ENCODE results near the gene GREM1. TPM values are rescaled to one million over a fixed set of nuclear protein-coding genes. Genes with fewer than 3 reads are reported as not detected.

Gene GREM1
- total RNA-seq, 2 donors from 2014 or later: 0.62 to 2.7 TPM

- no peaks in the 10 kb centered on the region for H3K9me3 Mint-ChIP-seq
- DNase-seq: no peak
- H3K4me3 ChIP-seq (ENCODE audit: low read length): no peak overlapping the region
- H3K27me3 ChIP-seq (ENCODE audit: control insufficient read depth, insufficient read depth, low read length, poor library complexity, severe bottlenecking): no peaks in the 10 kb centered on the region
- no peak overlapping the region for H3K27ac ChIP-seq (ENCODE audit: low read depth, low read length)
- 80 to 89% methylated on average over 1 to 2 of the region's 3 CpGs for WGBS, 2 experiments (ENCODE audit: insufficient coverage in 1 of 2, insufficient read length in 1 of 2)
- H3K36me3 Mint-ChIP-seq (ENCODE audit: low read depth): no peaks in the 10 kb centered on the region
- no peaks in the 10 kb centered on the region for H3K36me3 ChIP-seq (ENCODE audit: control insufficient read depth, insufficient read depth, low read length)
- TF ChIP-seq CTCF (conservative IDR thresholded peaks at IDR 0.05): no peak
- H3K4me3 Mint-ChIP-seq: no peak overlapping the region
- no peak overlapping the region for H3K27ac Mint-ChIP-seq
- peaks cover 25% of the 10 kb centered on the region for H3K4me1 Mint-ChIP-seq
- peaks cover 3% of the 10 kb centered on the region for H3K4me1 ChIP-seq (ENCODE audit: control insufficient read depth, insufficient read depth, low read length)
- H3K27me3 Mint-ChIP-seq (ENCODE audit: insufficient read depth): peaks cover 30% of the 10 kb centered on the region
- no peaks in the 10 kb centered on the region for H3K9me3 ChIP-seq (ENCODE audit: control insufficient read depth, low read length)
- H3K9ac ChIP-seq (ENCODE audit: extremely low read depth, low read length, poor library complexity, severe bottlenecking): no peak overlapping the region
Measured at GRCh38 chr15:32670623-32671022, 47.2 kb upstream of the GREM1 start.

- H3K27ac ChIP-seq (ENCODE audit: low read depth, low read length): no peak overlapping the region
- no peak for DNase-seq
- no peaks in the 10 kb centered on the region for H3K36me3 ChIP-seq (ENCODE audit: control insufficient read depth, insufficient read depth, low read length)
- WGBS, 2 experiments (ENCODE audit: insufficient coverage in 1 of 2, insufficient read length in 1 of 2): 94 to 98% methylated on average over 24 to 29 of the region's 29 CpGs
- Mint-ChIP-seq H3K9me3 (no peaks in the 10 kb centered on the region), H3K27me3 (ENCODE audit: insufficient read depth) (peaks cover 26% of the 10 kb centered on the region), H3K4me1 (peaks cover 25% of the 10 kb centered on the region), H3K4me3 (no peak overlapping the region), H3K27ac (no peak overlapping the region), H3K36me3 (ENCODE audit: low read depth) (no peaks in the 10 kb centered on the region)
- no peak for TF ChIP-seq CTCF (conservative IDR thresholded peaks at IDR 0.05)
- no peak overlapping the region for H3K9ac ChIP-seq (ENCODE audit: extremely low read depth, low read length, poor library complexity, severe bottlenecking)
- H3K4me1 ChIP-seq (ENCODE audit: control insufficient read depth, insufficient read depth, low read length): peaks cover 3% of the 10 kb centered on the region
- no peaks in the 10 kb centered on the region for H3K27me3 ChIP-seq (ENCODE audit: control insufficient read depth, insufficient read depth, low read length, poor library complexity, severe bottlenecking)
- no peak overlapping the region for H3K4me3 ChIP-seq (ENCODE audit: low read length)
- no peaks in the 10 kb centered on the region for H3K9me3 ChIP-seq (ENCODE audit: control insufficient read depth, low read length)
Measured at GRCh38 chr15:32671339-32672325, 46.2 kb upstream of the GREM1 start.

GRCh38 chr15:32674681-32675080 lies 43.1 kb upstream of the GREM1 start:
- Mint-ChIP-seq H3K27ac (no peak overlapping the region), H3K36me3 (ENCODE audit: low read depth) (no peaks in the 10 kb centered on the region), H3K4me1 (peaks cover 18% of the 10 kb centered on the region), H3K4me3 (no peak overlapping the region), H3K9me3 (no peaks in the 10 kb centered on the region), H3K27me3 (ENCODE audit: insufficient read depth) (peaks cover 14% of the 10 kb centered on the region)
- Histone ChIP-seq H3K9ac (ENCODE audit: extremely low read depth, low read length, poor library complexity, severe bottlenecking) (no peak overlapping the region), H3K27me3 (ENCODE audit: control insufficient read depth, insufficient read depth, low read length, poor library complexity, severe bottlenecking) (no peaks in the 10 kb centered on the region), H3K9me3 (ENCODE audit: control insufficient read depth, low read length) (no peaks in the 10 kb centered on the region), H3K4me3 (ENCODE audit: low read length) (no peak overlapping the region), H3K27ac (ENCODE audit: low read depth, low read length) (no peak overlapping the region), H3K36me3 (ENCODE audit: control insufficient read depth, insufficient read depth, low read length) (no peaks in the 10 kb centered on the region), H3K4me1 (ENCODE audit: control insufficient read depth, insufficient read depth, low read length) (peaks cover 4% of the 10 kb centered on the region)
- 81 to 97% methylated on average over 2 of the region's 2 CpGs for WGBS, 2 experiments (ENCODE audit: insufficient coverage in 1 of 2, insufficient read length in 1 of 2)
- TF ChIP-seq CTCF (conservative IDR thresholded peaks at IDR 0.05): peak; percentile 1
- no peak for DNase-seq
